WERI-Rb-1 (cell line): ENCODE measurements around the gene ZBTB47.

Source experiments
- DNase-seq: peaks from one replicate; pipeline ENCODE4 v3.0.0-alpha.2; 2020
- H3K27ac ChIP-seq: fragments of 250-450 bp; sonication (Bioruptor Pico); 2 replicates; pipeline ENCODE4 v1.5.1; 2020; ENCODE audit warnings: mild to moderate bottlenecking, moderate library complexity
- H3K27me3 ChIP-seq: fragments of 250-450 bp; sonication (Bioruptor Pico); 2 replicates; pipeline ENCODE4 v1.5.1; 2021; ENCODE audit warnings: mild to moderate bottlenecking, low read depth, moderate library complexity; ENCODE audit not compliant: insufficient read depth, severe bottlenecking
- H3K36me3 ChIP-seq: fragments of 250-450 bp; sonication (Bioruptor Pico); 2 replicates; pipeline ENCODE4 v1.5.1; 2020; ENCODE audit warnings: mild to moderate bottlenecking, moderate library complexity
- H3K4me3 ChIP-seq: 2 replicates; pipeline ENCODE4 v1.5.1; 2011; ENCODE audit warnings: low read depth, mild to moderate bottlenecking, control low read depth, low read length
- H3K9me3 ChIP-seq: fragments of 250-450 bp; sonication (Bioruptor Pico); 2 replicates; pipeline ENCODE4 v1.5.1; 2021; ENCODE audit warnings: mild to moderate bottlenecking, moderate library complexity; ENCODE audit not compliant: severe bottlenecking
- CTCF ChIP-seq: IDR thresholded peaks from 2 replicates; pipeline ENCODE4 v1.5.1; 2011; ENCODE audit warnings: low read depth, mild to moderate bottlenecking, control low read depth, inconsistent platforms, low read length

ZBTB47 gene

GRCh38 chr3:42637001-42637400 lies 16.5 kb upstream of the ZBTB47 start:
- Histone ChIP-seq H3K4me3 (no peak overlapping the region), H3K36me3 (peaks cover 95% of the 10 kb centered on the region), H3K27ac (no peak overlapping the region), H3K27me3 (no peaks in the 10 kb centered on the region), H3K9me3 (no peaks in the 10 kb centered on the region)
- TF ChIP-seq CTCF = no peak
- DNase-seq = no peak

GRCh38 chr3:42638339-42638842 lies 15.1 kb upstream of the ZBTB47 start:
- Histone ChIP-seq H3K27me3 (no peaks in the 10 kb centered on the region), H3K27ac (no peak overlapping the region), H3K9me3 (no peaks in the 10 kb centered on the region), H3K4me3 (no peak overlapping the region), H3K36me3 (peaks cover 95% of the 10 kb centered on the region)
- no peak for DNase-seq
- TF ChIP-seq CTCF = no peak

- Histone ChIP-seq H3K9me3 (no peaks in the 10 kb centered on the region), H3K36me3 (peaks cover 95% of the 10 kb centered on the region), H3K27me3 (no peaks in the 10 kb centered on the region), H3K27ac (no peak overlapping the region), H3K4me3 (no peak overlapping the region)
- no peak for DNase-seq
- no peak for TF ChIP-seq CTCF
Observed at GRCh38 chr3:42639192-42639591, 14.3 kb upstream of the ZBTB47 start.

- no peak for DNase-seq
- Histone ChIP-seq H3K36me3 (peaks cover 97% of the 10 kb centered on the region), H3K9me3 (no peaks in the 10 kb centered on the region), H3K4me3 (no peak overlapping the region), H3K27ac (no peak overlapping the region), H3K27me3 (no peaks in the 10 kb centered on the region)
- TF ChIP-seq CTCF = no peak
Observed at GRCh38 chr3:42640129-42640528, 13.4 kb upstream of the ZBTB47 start.

GRCh38 chr3:42640771-42641370 lies 12.6 kb upstream of the ZBTB47 start:
- no peak for TF ChIP-seq CTCF
- Histone ChIP-seq H3K4me3 (no peak overlapping the region), H3K27ac (no peak overlapping the region), H3K9me3 (no peaks in the 10 kb centered on the region), H3K27me3 (no peaks in the 10 kb centered on the region), H3K36me3 (peaks cover 97% of the 10 kb centered on the region)
- no peak for DNase-seq
